HG03342 (cell line): ENCODE results near the gene MINDY4.
A peak's percentile ranks its signal among the peaks of the same experiment; 100 is the strongest.

Experiments
- ATAC-seq: cut with Tn5 transposase; IDR thresholded peaks from one replicate; pipeline ENCODE4 v1.9.1; 2021; ENCODE audit warnings: mild to moderate bottlenecking, moderate library complexity; ENCODE audit not compliant: unreplicated experiment

Gene MINDY4

GRCh38 chr7:30926313-30926712, 155.1 kb downstream of the MINDY4 start:
- ATAC-seq: no peak

- no peak for ATAC-seq
Measured at GRCh38 chr7:30927040-30927439, 155.8 kb downstream of the MINDY4 start.

GRCh38 chr7:30927559-30927958, 156.3 kb downstream of the MINDY4 start:
- ATAC-seq: no peak

GRCh38 chr7:30928254-30928872, 157.1 kb downstream of the MINDY4 start:
- ATAC-seq: no peak

GRCh38 chr7:30929686-30930085, 158.5 kb downstream of the MINDY4 start:
- ATAC-seq: no peak

GRCh38 chr7:30930621-30931020, 159.4 kb downstream of the MINDY4 start:
- ATAC-seq: no peak

GRCh38 chr7:30931161-30931928, 160.1 kb downstream of the MINDY4 start:
- no peak for ATAC-seq

- ATAC-seq: no peak
Measured at GRCh38 chr7:30931929-30932540, 160.8 kb downstream of the MINDY4 start.

GRCh38 chr7:30932562-30932961, 161.3 kb downstream of the MINDY4 start:
- no peak for ATAC-seq

- ATAC-seq: no peak
Measured at GRCh38 chr7:30933124-30933974, 162.1 kb downstream of the MINDY4 start.

GRCh38 chr7:30934225-30934624, 163.0 kb downstream of the MINDY4 start:
- ATAC-seq: no peak

- no peak for ATAC-seq
Measured at GRCh38 chr7:30934732-30935568, 163.7 kb downstream of the MINDY4 start.

GRCh38 chr7:30935569-30935877, 164.3 kb downstream of the MINDY4 start:
- ATAC-seq: no peak

- no peak for ATAC-seq
Measured at GRCh38 chr7:30936650-30937245, 165.5 kb downstream of the MINDY4 start.

GRCh38 chr7:30937416-30937815, 166.2 kb downstream of the MINDY4 start:
- ATAC-seq: no peak

GRCh38 chr7:30938435-30939316, 167.5 kb downstream of the MINDY4 start:
- ATAC-seq: peak; percentile 76

- ATAC-seq: no peak
Measured at GRCh38 chr7:30941582-30942323, 170.5 kb downstream of the MINDY4 start.
